ENCODE data around the gene PDE3A. TPM values are rescaled to one million over a fixed set of nuclear protein-coding genes. Genes with fewer than 3 reads are reported as not detected.

PDE3A gene
- total RNA-seq, 1 donor = 3.9 TPM

GRCh38 chr12:20576528-20576927, 208.2 kb downstream of the PDE3A start:
- no peak overlapping the region for H3K4me3 ChIP-seq (ENCODE audit: low read depth, low read length)
- no peak for DNase-seq (ENCODE audit: low read depth)
- no peak for TF ChIP-seq CTCF (IDR thresholded peaks at IDR 0.05; ENCODE audit: insufficient read depth, low read depth, low read length)

- no peak for TF ChIP-seq CTCF (IDR thresholded peaks at IDR 0.05; ENCODE audit: insufficient read depth, low read depth, low read length)
- no peak for DNase-seq (ENCODE audit: low read depth)
- no peak overlapping the region for H3K4me3 ChIP-seq (ENCODE audit: low read depth, low read length)
These were observed 208.7 kb downstream of the PDE3A start for GRCh38 chr12:20577054-20577453.

- no peak overlapping the region for H3K4me3 ChIP-seq (ENCODE audit: low read depth, low read length)
- no peak for TF ChIP-seq CTCF (IDR thresholded peaks at IDR 0.05; ENCODE audit: insufficient read depth, low read depth, low read length)
- DNase-seq (ENCODE audit: low read depth) = no peak
These were observed 209.8 kb downstream of the PDE3A start for GRCh38 chr12:20578142-20578541.

- no peak for DNase-seq (ENCODE audit: low read depth)
- H3K4me3 ChIP-seq (ENCODE audit: low read depth, low read length) = no peak overlapping the region
- no peak for TF ChIP-seq CTCF (IDR thresholded peaks at IDR 0.05; ENCODE audit: insufficient read depth, low read depth, low read length)
These were observed 216.8 kb downstream of the PDE3A start for GRCh38 chr12:20585055-20585625.

- no peak for DNase-seq (ENCODE audit: low read depth)
- TF ChIP-seq CTCF (IDR thresholded peaks at IDR 0.05; ENCODE audit: insufficient read depth, low read depth, low read length) = no peak
- no peak overlapping the region for H3K4me3 ChIP-seq (ENCODE audit: low read depth, low read length)
These were observed 217.6 kb downstream of the PDE3A start for GRCh38 chr12:20585913-20586312.

GRCh38 chr12:20588042-20588441, 219.7 kb downstream of the PDE3A start:
- TF ChIP-seq CTCF (IDR thresholded peaks at IDR 0.05; ENCODE audit: insufficient read depth, low read depth, low read length) = no peak
- no peak for DNase-seq (ENCODE audit: low read depth)
- H3K4me3 ChIP-seq (ENCODE audit: low read depth, low read length) = no peak overlapping the region

- DNase-seq (ENCODE audit: low read depth) = no peak
- H3K4me3 ChIP-seq (ENCODE audit: low read depth, low read length) = no peak overlapping the region
These were observed 222.2 kb downstream of the PDE3A start for GRCh38 chr12:20590570-20590969.

More at GRCh38 chr12:20590570-20590969, 222.2 kb downstream of the PDE3A start:
- no peak for TF ChIP-seq CTCF (IDR thresholded peaks at IDR 0.05; ENCODE audit: insufficient read depth, low read depth, low read length)
